ENCODE results near the gene EXOC3L4. TPM values are rescaled to one million over a fixed set of nuclear protein-coding genes. Genes with fewer than 3 reads are reported as not detected.

The EXOC3L4 gene
- polyA plus RNA-seq, 1 donor from 2014 or later, result not detected

DNA sequence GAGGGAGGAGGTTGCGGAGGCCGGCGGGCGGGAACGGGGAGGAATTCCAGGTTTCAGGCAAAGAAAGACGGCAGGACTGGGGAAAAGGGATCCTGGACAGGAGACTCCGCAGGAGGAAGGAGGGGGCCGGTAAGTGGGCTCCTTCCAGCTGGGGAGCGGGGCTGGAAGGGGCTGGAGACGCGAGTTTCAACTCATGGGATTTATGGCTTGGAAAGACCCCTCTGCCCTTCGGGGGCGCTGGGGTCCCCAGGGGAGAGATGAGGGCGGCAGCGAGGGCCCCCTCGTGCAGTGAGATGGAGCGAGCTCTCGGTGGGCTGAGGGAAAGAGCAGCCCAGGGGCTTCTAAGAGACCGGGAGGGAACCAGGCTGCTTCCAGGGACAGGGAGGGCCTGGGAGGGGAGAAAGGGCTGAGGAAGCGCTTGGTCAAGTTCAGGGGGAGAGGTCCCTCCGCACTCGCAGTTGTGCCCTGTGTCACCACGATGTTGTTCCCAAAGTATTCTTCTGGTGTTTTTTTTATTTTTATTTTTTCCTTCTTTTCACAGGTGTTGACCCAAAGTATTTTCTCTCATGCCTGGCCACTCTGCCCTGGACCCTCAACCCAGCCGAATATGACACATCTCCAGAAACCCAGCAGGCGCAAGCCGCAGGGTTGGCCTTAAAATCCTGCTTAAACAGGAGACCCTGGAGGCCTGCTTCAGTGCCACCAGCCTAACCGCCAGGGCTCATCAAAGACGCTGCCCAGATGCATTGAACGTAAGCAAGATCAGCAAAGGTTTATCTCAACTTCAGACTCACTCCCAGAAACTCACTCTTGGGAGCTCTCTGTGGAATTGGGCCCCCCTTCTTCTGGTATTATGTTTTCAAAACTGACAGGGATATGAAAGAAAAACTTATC, 44.9 kb downstream of the EXOC3L4 start:
- no peaks in the 10 kb centered on the region for H3K9me2 ChIP-seq (ENCODE audit: insufficient read depth, low read length)
- no peaks in the 10 kb centered on the region for H3K79me2 ChIP-seq (replicated peaks; ENCODE audit: insufficient read depth, low read length)
- H3K4me2 ChIP-seq (ENCODE audit: low read length), result no peak overlapping the region
- no peak for TF ChIP-seq SMC3 (conservative IDR thresholded peaks at IDR 0.05; ENCODE audit: poor library complexity)
- TF ChIP-seq, protein P1, sequence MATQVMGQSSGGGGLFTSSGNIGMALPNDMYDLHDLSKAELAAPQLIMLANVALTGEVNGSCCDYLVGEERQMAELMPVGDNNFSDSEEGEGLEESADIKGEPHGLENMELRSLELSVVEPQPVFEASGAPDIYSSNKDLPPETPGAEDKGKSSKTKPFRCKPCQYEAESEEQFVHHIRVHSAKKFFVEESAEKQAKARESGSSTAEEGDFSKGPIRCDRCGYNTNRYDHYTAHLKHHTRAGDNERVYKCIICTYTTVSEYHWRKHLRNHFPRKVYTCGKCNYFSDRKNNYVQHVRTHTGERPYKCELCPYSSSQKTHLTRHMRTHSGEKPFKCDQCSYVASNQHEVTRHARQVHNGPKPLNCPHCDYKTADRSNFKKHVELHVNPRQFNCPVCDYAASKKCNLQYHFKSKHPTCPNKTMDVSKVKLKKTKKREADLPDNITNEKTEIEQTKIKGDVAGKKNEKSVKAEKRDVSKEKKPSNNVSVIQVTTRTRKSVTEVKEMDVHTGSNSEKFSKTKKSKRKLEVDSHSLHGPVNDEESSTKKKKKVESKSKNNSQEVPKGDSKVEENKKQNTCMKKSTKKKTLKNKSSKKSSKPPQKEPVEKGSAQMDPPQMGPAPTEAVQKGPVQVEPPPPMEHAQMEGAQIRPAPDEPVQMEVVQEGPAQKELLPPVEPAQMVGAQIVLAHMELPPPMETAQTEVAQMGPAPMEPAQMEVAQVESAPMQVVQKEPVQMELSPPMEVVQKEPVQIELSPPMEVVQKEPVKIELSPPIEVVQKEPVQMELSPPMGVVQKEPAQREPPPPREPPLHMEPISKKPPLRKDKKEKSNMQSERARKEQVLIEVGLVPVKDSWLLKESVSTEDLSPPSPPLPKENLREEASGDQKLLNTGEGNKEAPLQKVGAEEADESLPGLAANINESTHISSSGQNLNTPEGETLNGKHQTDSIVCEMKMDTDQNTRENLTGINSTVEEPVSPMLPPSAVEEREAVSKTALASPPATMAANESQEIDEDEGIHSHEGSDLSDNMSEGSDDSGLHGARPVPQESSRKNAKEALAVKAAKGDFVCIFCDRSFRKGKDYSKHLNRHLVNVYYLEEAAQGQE (IDR thresholded peaks at IDR 0.05; ENCODE audit: borderline replicate concordance), result no peak
- TF ChIP-seq RAD21 (conservative IDR thresholded peaks at IDR 0.05), result no peak
- TF ChIP-seq EP300 (conservative IDR thresholded peaks at IDR 0.05; ENCODE audit: poor library complexity, severe bottlenecking), result no peak
- TF ChIP-seq MXI1 (conservative IDR thresholded peaks at IDR 0.05; ENCODE audit: poor library complexity, severe bottlenecking), result no peak
- no peak for TF ChIP-seq TAF1 (IDR thresholded peaks at IDR 0.05; ENCODE audit: low read depth)
- TF ChIP-seq, protein P2, sequence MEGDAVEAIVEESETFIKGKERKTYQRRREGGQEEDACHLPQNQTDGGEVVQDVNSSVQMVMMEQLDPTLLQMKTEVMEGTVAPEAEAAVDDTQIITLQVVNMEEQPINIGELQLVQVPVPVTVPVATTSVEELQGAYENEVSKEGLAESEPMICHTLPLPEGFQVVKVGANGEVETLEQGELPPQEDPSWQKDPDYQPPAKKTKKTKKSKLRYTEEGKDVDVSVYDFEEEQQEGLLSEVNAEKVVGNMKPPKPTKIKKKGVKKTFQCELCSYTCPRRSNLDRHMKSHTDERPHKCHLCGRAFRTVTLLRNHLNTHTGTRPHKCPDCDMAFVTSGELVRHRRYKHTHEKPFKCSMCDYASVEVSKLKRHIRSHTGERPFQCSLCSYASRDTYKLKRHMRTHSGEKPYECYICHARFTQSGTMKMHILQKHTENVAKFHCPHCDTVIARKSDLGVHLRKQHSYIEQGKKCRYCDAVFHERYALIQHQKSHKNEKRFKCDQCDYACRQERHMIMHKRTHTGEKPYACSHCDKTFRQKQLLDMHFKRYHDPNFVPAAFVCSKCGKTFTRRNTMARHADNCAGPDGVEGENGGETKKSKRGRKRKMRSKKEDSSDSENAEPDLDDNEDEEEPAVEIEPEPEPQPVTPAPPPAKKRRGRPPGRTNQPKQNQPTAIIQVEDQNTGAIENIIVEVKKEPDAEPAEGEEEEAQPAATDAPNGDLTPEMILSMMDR (IDR thresholded peaks at IDR 0.05; ENCODE audit: poor library complexity, severe bottlenecking), result no peak
- TF ChIP-seq EZH2 (IDR thresholded peaks at IDR 0.05; ENCODE audit: borderline replicate concordance, insufficient read depth, low read length, poor library complexity, severe bottlenecking), result no peak
- H3K4me3 ChIP-seq (ENCODE audit: low read length), result no peak overlapping the region
- H3K27ac ChIP-seq (ENCODE audit: low read length), result no peak overlapping the region
- H4K20me1 ChIP-seq (ENCODE audit: insufficient read depth), result no peaks in the 10 kb centered on the region
- H3K36me3 ChIP-seq (ENCODE audit: insufficient read depth, low read length), result no peaks in the 10 kb centered on the region
- H3K9me3 ChIP-seq (ENCODE audit: low read length), result no peaks in the 10 kb centered on the region
- no peaks in the 10 kb centered on the region for H3F3A ChIP-seq (ENCODE audit: insufficient read depth, low read length, poor library complexity, severe bottlenecking)
- no peak overlapping the region for H2AFZ ChIP-seq (ENCODE audit: low read depth, low read length)
- no peak overlapping the region for H3K9ac ChIP-seq (ENCODE audit: low read length)
- H3K27me3 ChIP-seq (ENCODE audit: insufficient read depth, low read depth, low read length), result no peaks in the 10 kb centered on the region

DNA sequence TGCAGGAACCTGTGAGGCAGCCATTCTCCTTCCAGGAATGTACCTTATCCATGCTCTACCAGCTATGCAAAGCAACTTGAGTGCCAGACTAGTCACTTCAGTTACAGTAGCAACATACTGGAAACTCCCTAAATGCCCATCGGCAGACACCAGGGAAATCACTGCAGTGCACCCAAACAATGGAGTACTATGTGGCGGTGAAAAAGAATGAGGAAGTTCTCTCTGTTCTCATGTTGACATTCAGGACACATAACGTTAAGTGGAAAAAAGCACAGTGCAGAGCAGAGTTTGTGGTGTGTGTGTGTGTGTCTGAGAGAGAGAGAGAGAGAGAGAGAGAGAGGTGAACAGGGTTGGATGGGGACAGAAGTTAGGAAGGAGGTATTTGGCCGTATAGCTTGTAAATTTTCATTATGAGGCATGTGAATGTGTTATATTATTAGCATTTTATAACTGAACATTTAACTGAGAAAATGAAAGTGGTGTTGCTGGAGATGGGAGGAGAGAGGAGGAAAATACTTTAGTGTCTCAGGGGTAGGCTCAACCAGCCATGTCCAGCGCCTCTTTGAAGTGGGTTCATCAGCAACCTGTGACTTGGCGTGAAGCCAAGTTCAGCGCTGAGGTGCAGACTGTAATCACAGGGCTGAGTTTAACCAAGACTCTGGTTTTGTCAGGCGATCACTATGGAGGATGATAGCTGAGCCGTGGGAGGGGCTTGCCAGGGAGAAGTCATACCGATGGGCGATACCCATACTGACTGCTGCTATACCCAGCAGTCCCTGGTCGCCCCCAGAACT, 46.0 kb downstream of the EXOC3L4 start:
- H3F3A ChIP-seq (ENCODE audit: insufficient read depth, low read length, poor library complexity, severe bottlenecking), result no peaks in the 10 kb centered on the region
- no peaks in the 10 kb centered on the region for H3K79me2 ChIP-seq (replicated peaks; ENCODE audit: insufficient read depth, low read length)
- H3K9me2 ChIP-seq (ENCODE audit: insufficient read depth, low read length), result no peaks in the 10 kb centered on the region
- TF ChIP-seq EP300 (conservative IDR thresholded peaks at IDR 0.05; ENCODE audit: poor library complexity, severe bottlenecking), result no peak
- TF ChIP-seq, protein P2 (IDR thresholded peaks at IDR 0.05; ENCODE audit: poor library complexity, severe bottlenecking), result no peak
- no peak for TF ChIP-seq MXI1 (conservative IDR thresholded peaks at IDR 0.05; ENCODE audit: poor library complexity, severe bottlenecking)
- TF ChIP-seq POLR2AphosphoS5 (IDR thresholded peaks at IDR 0.05), result no peak
- no peak for TF ChIP-seq RAD21 (conservative IDR thresholded peaks at IDR 0.05)
- no peak for TF ChIP-seq TAF1 (IDR thresholded peaks at IDR 0.05; ENCODE audit: low read depth)
- TF ChIP-seq EZH2 (IDR thresholded peaks at IDR 0.05; ENCODE audit: borderline replicate concordance, insufficient read depth, low read length, poor library complexity, severe bottlenecking), result no peak
- no peaks in the 10 kb centered on the region for H4K20me1 ChIP-seq (ENCODE audit: insufficient read depth)
- H3K9me3 ChIP-seq (ENCODE audit: low read length), result no peaks in the 10 kb centered on the region
- H2AFZ ChIP-seq (ENCODE audit: low read depth, low read length), result no peak overlapping the region
- H3K27me3 ChIP-seq (ENCODE audit: insufficient read depth, low read depth, low read length), result no peaks in the 10 kb centered on the region
- no peaks in the 10 kb centered on the region for H3K36me3 ChIP-seq (ENCODE audit: insufficient read depth, low read length)
- no peak overlapping the region for H3K4me2 ChIP-seq (ENCODE audit: low read length)
- H3K4me3 ChIP-seq (ENCODE audit: low read length), result no peak overlapping the region
- H3K9ac ChIP-seq (ENCODE audit: low read length), result no peak overlapping the region
- no peak overlapping the region for H3K27ac ChIP-seq (ENCODE audit: low read length)

Measured in neural cell (in vitro differentiated cells).